IMR-90 (cell line): Measurements from ENCODE around the gene CFAP119. TPM values are rescaled to one million over a fixed set of nuclear protein-coding genes. Genes with fewer than 3 reads are reported as not detected.

ENCODE experiments used
- ATAC-seq: fragments of 200-7000 bp; cut with Tn5 transposase; 2 replicates; pipeline ENCODE4 v1.9.1; 2020; ENCODE audit warnings: low read depth, mild to moderate bottlenecking, moderate library complexity
- BruUV-seq: library from RNA; stranded (reverse); fragments of 400-500 nt; replicated peaks from 2 replicates; lab custom pipeline; 2021; lab: Mats Ljungman, UMichigan
- CTCF ChIA-PET: fragments of 300-600 bp; formaldehyde crosslinking; extraction: SDS; loops from one replicate; lab custom pipeline; 2021; ENCODE audit warnings: antibody characterized with exemption; lab: Yijun Ruan, JAX
- POLR2A ChIA-PET: fragments of 300-600 bp; sonication (Branson Sonifier 250); formaldehyde crosslinking; loops from one replicate; lab custom pipeline; 2022; ENCODE audit warnings: antibody characterized with exemption; ENCODE audit not compliant: unreplicated experiment; lab: Charles Lee
- DNase-seq: peaks from one replicate; pipeline ENCODE4 v3.0.0; 2013
- H2AFZ ChIP-seq: replicated peaks from 2 replicates; pipeline ENCODE3; 2013; ENCODE audit warnings: low read length, mild to moderate bottlenecking; ENCODE audit not compliant: poor library complexity
- H2AK5ac ChIP-seq: 2 replicates; pipeline ENCODE4 v1.6.1; 2013; ENCODE audit warnings: low read depth, low read length, inconsistent platforms
- H2AK9ac ChIP-seq: replicated peaks from 2 replicates; pipeline ENCODE3; 2013; ENCODE audit warnings: mild to moderate bottlenecking, low read depth, low read length, moderate library complexity; ENCODE audit not compliant: poor library complexity
- H2BK120ac ChIP-seq: 2 replicates; pipeline ENCODE4 v1.6.1; 2013; ENCODE audit warnings: low read depth, low read length, inconsistent platforms
- H2BK15ac ChIP-seq: 3 replicates; pipeline ENCODE4 v1.6.1; 2013; ENCODE audit warnings: low read depth, low read length, inconsistent platforms
- H2BK20ac ChIP-seq: 2 replicates; pipeline ENCODE4 v1.6.1; 2013; ENCODE audit warnings: low read depth, mild to moderate bottlenecking, inconsistent platforms, low read length, moderate library complexity
- H2BK5ac ChIP-seq: 2 replicates; pipeline ENCODE4 v1.6.1; 2013; ENCODE audit warnings: mild to moderate bottlenecking, low read depth, low read length, inconsistent platforms; ENCODE audit not compliant: poor library complexity, severe bottlenecking
- H3K14ac ChIP-seq: replicated peaks from 2 replicates; pipeline ENCODE4 v1.6.1; 2013; ENCODE audit warnings: low read depth, low read length, inconsistent platforms
- H3K18ac ChIP-seq: 2 replicates; pipeline ENCODE4 v1.6.1; 2013; ENCODE audit warnings: low read depth, low read length, control low read depth
- H3K23ac ChIP-seq: 2 replicates; pipeline ENCODE4 v1.6.1; 2013; ENCODE audit warnings: low read depth, low read length, inconsistent platforms
- H3K27ac ChIP-seq: 2 replicates; pipeline ENCODE4 v1.5.1; 2013; ENCODE audit warnings: mild to moderate bottlenecking, control low read depth, low read length; ENCODE audit not compliant: insufficient read depth
- H3K27me3 ChIP-seq: 2 replicates; pipeline ENCODE4 v1.6.1; 2013; ENCODE audit warnings: low read length; ENCODE audit not compliant: control insufficient read depth, insufficient read depth
- H3K36me3 ChIP-seq: 2 replicates; pipeline ENCODE4 v1.6.1; 2013; ENCODE audit warnings: low read length, mixed read lengths; ENCODE audit not compliant: control insufficient read depth, insufficient read depth
- H3K4ac ChIP-seq: 2 replicates; pipeline ENCODE4 v1.6.1; 2013; ENCODE audit warnings: low read depth, low read length, inconsistent platforms
- H3K4me1 ChIP-seq: 2 replicates; pipeline ENCODE4 v1.6.1; 2013; ENCODE audit warnings: low read length, mixed read lengths; ENCODE audit not compliant: control insufficient read depth, insufficient read depth
- H3K4me2 ChIP-seq: 2 replicates; pipeline ENCODE4 v1.6.1; 2013; ENCODE audit warnings: low read depth, mild to moderate bottlenecking, control low read depth, low read length, moderate library complexity
- H3K4me3 ChIP-seq: 2 replicates; pipeline ENCODE4 v1.5.1; 2013; ENCODE audit warnings: low read depth, mild to moderate bottlenecking, control low read depth, low read length, moderate library complexity; ENCODE audit not compliant: insufficient read depth
- H3K56ac ChIP-seq: 2 replicates; pipeline ENCODE4 v1.6.1; 2013; ENCODE audit warnings: low read length, inconsistent platforms; ENCODE audit not compliant: insufficient read depth; ENCODE audit errors: extremely low read depth
- H3K79me1 ChIP-seq, 2 experiments: 2 replicates each; pipeline ENCODE4 v1.6.1; 2013; ENCODE audit warnings: low read length in 2 of 2, inconsistent platforms in 1 of 2, low read depth in 1 of 2
- H3K9ac ChIP-seq: 2 replicates; pipeline ENCODE4 v1.6.1; 2013; ENCODE audit warnings: low read depth, low read length, control low read depth
- H3K9me1 ChIP-seq: 2 replicates; pipeline ENCODE4 v1.6.1; 2013; ENCODE audit warnings: low read length, inconsistent platforms; ENCODE audit not compliant: insufficient read depth
- H3K9me3 ChIP-seq: 2 replicates; pipeline ENCODE4 v1.6.1; 2013; ENCODE audit warnings: low read length; ENCODE audit not compliant: control insufficient read depth, insufficient read depth
- H4K20me1 ChIP-seq: 2 replicates; pipeline ENCODE4 v1.6.1; 2013; ENCODE audit warnings: low read length, inconsistent platforms; ENCODE audit not compliant: insufficient read depth
- H4K5ac ChIP-seq: 2 replicates; pipeline ENCODE4 v1.6.1; 2013; ENCODE audit warnings: mild to moderate bottlenecking, low read depth, low read length, control low read depth
- H4K8ac ChIP-seq, 2 experiments: 2 replicates each; pipeline ENCODE4 v1.6.1; 2013; ENCODE audit warnings: low read depth in 2 of 2, low read length in 2 of 2, control low read depth in 1 of 2, inconsistent platforms in 1 of 2
- H4K91ac ChIP-seq: 2 replicates; pipeline ENCODE4 v1.6.1; 2013; ENCODE audit warnings: low read depth, low read length, inconsistent platforms; ENCODE audit not compliant: insufficient read depth
- BHLHE40 ChIP-seq: fragments of 150-350 bp; IDR thresholded peaks from 2 replicates; pipeline ENCODE4 v1.6.1; 2016; ENCODE audit warnings: mild to moderate bottlenecking, low read depth, low read length
- CEBPB ChIP-seq: IDR thresholded peaks from 2 replicates; pipeline ENCODE4 v1.6.1; 2012; ENCODE audit warnings: low read depth, low read length, improper control_type of control experiment
- CHD1 ChIP-seq: IDR thresholded peaks from 2 replicates; pipeline ENCODE4 v1.6.1; 2012; ENCODE audit warnings: low read depth, low read length, improper control_type of control experiment
- CTCF ChIP-seq: conservative IDR thresholded peaks from 2 replicates; pipeline ENCODE4 v1.5.1; 2012; ENCODE audit warnings: mild to moderate bottlenecking, low read depth, low read length, improper control_type of control experiment
- ELK1 ChIP-seq: fragments of 150-350 bp; IDR thresholded peaks from 2 replicates; pipeline ENCODE4 v1.6.1; 2016; ENCODE audit warnings: low read depth, mild to moderate bottlenecking, low read length, moderate library complexity, borderline replicate concordance
- FOS ChIP-seq: fragments of 150-350 bp; IDR thresholded peaks from 2 replicates; pipeline ENCODE4 v1.6.1; 2016; ENCODE audit warnings: low read depth, low read length
- MAFK ChIP-seq: IDR thresholded peaks from 2 replicates; pipeline ENCODE4 v1.6.1; 2012; ENCODE audit warnings: low read depth, low read length, improper control_type of control experiment
- MAZ ChIP-seq: IDR thresholded peaks from 2 replicates; pipeline ENCODE4 v1.6.1; 2012; ENCODE audit warnings: low read depth, mild to moderate bottlenecking, low read length, improper control_type of control experiment, moderate library complexity, borderline replicate concordance
- MXI1 ChIP-seq: IDR thresholded peaks from 2 replicates; pipeline ENCODE4 v1.6.1; 2012; ENCODE audit warnings: low read depth, mild to moderate bottlenecking, low read length, moderate library complexity, borderline replicate concordance
- RAD21 ChIP-seq: IDR thresholded peaks from 2 replicates; pipeline ENCODE4 v1.6.1; 2012; ENCODE audit warnings: low read length, improper control_type of control experiment
- RCOR1 ChIP-seq: IDR thresholded peaks from 2 replicates; pipeline ENCODE4 v1.6.1; 2012; ENCODE audit warnings: mild to moderate bottlenecking, low read length, improper control_type of control experiment; ENCODE audit not compliant: insufficient replicate concordance
- WGBS, 2 experiments: methylation state at CpG; one replicate each; pipeline versions ENCODE4 v1.1.5 to v1.1.7; 2013; ENCODE audit warnings: missing lambda C conversion rate in 2 of 2; ENCODE audit not compliant: insufficient read length in 1 of 2; ENCODE audit errors: extremely low coverage in 2 of 2; 5-methylcytosine and 5-hydroxymethylcytosine counted together
- dilution Hi-C: fragments of 300-500 bp; cut with HindIII; formaldehyde crosslinking; loops from one replicate; pipeline ENCODE4 v1.14.3; 2018; ENCODE audit warnings: low sequenced_read_pairs; ENCODE audit not compliant: unreplicated experiment
- in situ Hi-C: fragments of 300-500 bp; cut with MboI; formaldehyde crosslinking; loops from 3 replicates; pipeline ENCODE4 v1.14.3; 2019; ENCODE audit warnings: low sequenced_read_pairs, inconsistent platforms, mixed read lengths
- intact Hi-C: fragments of 100-400 bp; cut with micrococcal nuclease; formaldehyde crosslinking; loops from 2 replicates; pipeline ENCODE4 v1.10.0; 2022
- polyA plus RNA-seq, 3 experiments: library from polyadenylated mRNA; depleted of rRNA; stranded (reverse); fragments of >200 nt; gene quantifications; 2 replicates each; pipeline ENCODE4 v1.2.3, GENCODE V29; 2012; ENCODE audit warnings: low replicate concordance in 1 of 3
- total RNA-seq: library from RNA; depleted of rRNA; stranded (reverse); fragments of >200 nt; gene quantifications from 2 replicates; pipeline ENCODE4 v1.2.3, GENCODE V29; 2012

CFAP119 gene
- total and polyA plus RNA-seq, 2 of the 4 experiments (the other 2 are of a cell fraction) = 0.90 to 7.6 TPM

GRCh38 chr16:30766206-30766932 is 4.5 kb upstream of the CFAP119 start:
- no peak for DNase-seq
- no peak overlapping the region for H4K5ac ChIP-seq
- H3K27ac ChIP-seq = no peak overlapping the region
- dilution Hi-C loops = no loop called here
- no peak overlapping the region for H3K23ac ChIP-seq
- H3K4me2 ChIP-seq = no peak overlapping the region
- no peak for ATAC-seq
- peak overlapping the region; percentile 19 for H2AK9ac ChIP-seq
- no peak overlapping the region for H2AK5ac ChIP-seq
- peaks cover 64% of the 10 kb centered on the region for H3K36me3 ChIP-seq
- no peak overlapping the region for H2AFZ ChIP-seq
- H2BK5ac ChIP-seq = no peak overlapping the region
- H3K9me1 ChIP-seq = no peaks in the 10 kb centered on the region
- H3K18ac ChIP-seq = no peak overlapping the region
- no peaks in the 10 kb centered on the region for H3K9me3 ChIP-seq
- no peak overlapping the region for H3K56ac ChIP-seq
- H3K4me3 ChIP-seq = no peak overlapping the region
- no peak overlapping the region for H4K8ac ChIP-seq
- peaks cover 21% of the 10 kb centered on the region for H4K20me1 ChIP-seq
- TF ChIP-seq RAD21 (no peak), MAFK (no peak), BHLHE40 (no peak), CHD1 (no peak), CEBPB (no peak), RCOR1 (no peak), CTCF (no peak), MXI1 (no peak), FOS (no peak), ELK1 (no peak), MAZ (no peak)
- no peak overlapping the region for H3K4ac ChIP-seq
- no peak overlapping the region for H2BK120ac ChIP-seq
- no peak overlapping the region for H2BK20ac ChIP-seq
- in situ Hi-C loops = no loop called here
- H3K4me1 ChIP-seq = peaks cover 7% of the 10 kb centered on the region
- H3K27me3 ChIP-seq = no peaks in the 10 kb centered on the region
- no TSS peak for BruUV-seq
- H3K14ac ChIP-seq = no peak overlapping the region
- no peak overlapping the region for H3K9ac ChIP-seq
- 93% methylated on average over 21 of the region's 29 CpGs; no CpG with 5 or more reads in 1 of the 2 experiments for WGBS, 2 experiments
- H4K91ac ChIP-seq = no peak overlapping the region
- intact Hi-C loops = no loop called here
- no peak overlapping the region for H2BK15ac ChIP-seq
- ChIA-PET POLR2A (no interaction called here), CTCF (no interaction called here)
- peaks cover 24 to 63% of the 10 kb centered on the region in 2 experiments for H3K79me1 ChIP-seq
